ENCODE measurements around the gene SRGN.

Gene SRGN

GRCh38 chr10:69093933-69094332, 6.0 kb downstream of the SRGN start:
- in situ Hi-C loops (cut with MboI; ENCODE audit: low sequenced_read_pairs, unreplicated experiment) = loop anchor here (5.0 kb wide), 1 partner anchor 82 kb away; no protein-coding TSS in a partner anchor
- TF ChIP-seq, protein P1, sequence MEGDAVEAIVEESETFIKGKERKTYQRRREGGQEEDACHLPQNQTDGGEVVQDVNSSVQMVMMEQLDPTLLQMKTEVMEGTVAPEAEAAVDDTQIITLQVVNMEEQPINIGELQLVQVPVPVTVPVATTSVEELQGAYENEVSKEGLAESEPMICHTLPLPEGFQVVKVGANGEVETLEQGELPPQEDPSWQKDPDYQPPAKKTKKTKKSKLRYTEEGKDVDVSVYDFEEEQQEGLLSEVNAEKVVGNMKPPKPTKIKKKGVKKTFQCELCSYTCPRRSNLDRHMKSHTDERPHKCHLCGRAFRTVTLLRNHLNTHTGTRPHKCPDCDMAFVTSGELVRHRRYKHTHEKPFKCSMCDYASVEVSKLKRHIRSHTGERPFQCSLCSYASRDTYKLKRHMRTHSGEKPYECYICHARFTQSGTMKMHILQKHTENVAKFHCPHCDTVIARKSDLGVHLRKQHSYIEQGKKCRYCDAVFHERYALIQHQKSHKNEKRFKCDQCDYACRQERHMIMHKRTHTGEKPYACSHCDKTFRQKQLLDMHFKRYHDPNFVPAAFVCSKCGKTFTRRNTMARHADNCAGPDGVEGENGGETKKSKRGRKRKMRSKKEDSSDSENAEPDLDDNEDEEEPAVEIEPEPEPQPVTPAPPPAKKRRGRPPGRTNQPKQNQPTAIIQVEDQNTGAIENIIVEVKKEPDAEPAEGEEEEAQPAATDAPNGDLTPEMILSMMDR (IDR thresholded peaks at IDR 0.05; ENCODE audit: borderline replicate concordance, control extremely low read depth, extremely low read depth, insufficient read depth, missing control alignments) = no peak
- no peak for DNase-seq (ENCODE audit: low spot score)

DNA sequence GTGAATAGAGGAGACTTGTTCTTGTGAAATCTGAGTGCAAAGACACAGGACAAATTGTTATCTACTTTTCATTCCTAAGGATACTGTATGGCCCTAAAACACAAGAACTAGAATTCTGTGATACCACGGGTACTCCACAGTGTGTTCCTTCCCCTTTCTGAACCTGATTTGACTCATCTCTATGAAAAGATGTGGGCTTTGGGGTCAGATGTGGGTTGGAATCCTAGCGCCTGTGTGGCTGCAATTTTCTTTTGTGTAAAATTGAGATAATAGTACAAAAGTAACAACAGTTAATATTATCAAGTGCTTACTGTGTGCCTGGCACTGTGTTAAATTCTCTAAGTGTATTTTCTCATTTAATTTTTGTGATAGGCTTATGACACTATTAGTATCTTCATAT, 8.1 kb downstream of the SRGN start:
- TF ChIP-seq, protein P1 (IDR thresholded peaks at IDR 0.05; ENCODE audit: borderline replicate concordance, control extremely low read depth, extremely low read depth, insufficient read depth, missing control alignments) = no peak
- in situ Hi-C loops (cut with MboI; ENCODE audit: low sequenced_read_pairs, unreplicated experiment) = no loop called here
- DNase-seq (ENCODE audit: low spot score) = no peak

- TF ChIP-seq, protein P1 (IDR thresholded peaks at IDR 0.05; ENCODE audit: borderline replicate concordance, control extremely low read depth, extremely low read depth, insufficient read depth, missing control alignments) = no peak
- in situ Hi-C loops (cut with MboI; ENCODE audit: low sequenced_read_pairs, unreplicated experiment) = no loop called here
- no peak for DNase-seq (ENCODE audit: low spot score)
These were observed 9.8 kb downstream of the SRGN start for GRCh38 chr10:69097729-69098128.

DNA sequence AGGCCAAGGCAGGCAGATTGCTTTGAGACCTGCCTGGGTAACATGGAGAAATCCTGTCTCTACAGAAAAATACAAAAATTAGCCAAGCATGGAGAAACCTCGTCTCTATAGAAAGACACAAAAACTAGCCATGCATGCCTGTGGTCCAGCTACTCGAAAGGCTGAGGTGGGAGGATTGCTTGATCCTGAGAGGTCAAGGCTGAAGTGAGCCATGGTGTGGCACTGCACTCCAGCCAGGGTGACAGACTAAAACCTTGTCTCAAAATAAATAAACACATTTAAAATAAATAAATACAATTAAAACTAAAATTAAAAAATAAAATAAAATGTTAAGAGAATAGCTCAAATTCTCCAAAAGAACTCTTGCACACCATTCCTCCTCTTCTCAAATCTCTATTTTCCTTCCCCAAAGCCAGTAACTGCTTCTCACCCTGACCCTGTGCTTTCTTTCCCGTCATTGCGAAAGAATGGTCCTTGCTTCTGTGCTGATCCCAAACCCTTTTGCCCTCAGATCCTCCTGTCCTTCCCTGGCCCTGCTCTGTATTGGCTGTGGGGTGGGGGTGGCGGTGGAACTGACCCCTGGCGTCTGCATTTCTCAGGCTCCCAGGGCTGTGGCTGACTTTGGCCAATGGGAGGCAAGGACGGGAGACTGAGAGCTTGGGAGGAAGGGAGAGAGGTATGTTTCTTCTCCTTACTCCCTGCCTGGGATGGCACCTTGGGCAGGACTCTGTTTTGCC, 12.4 kb downstream of the SRGN start:
- in situ Hi-C loops (cut with MboI; ENCODE audit: low sequenced_read_pairs, unreplicated experiment) = no loop called here
- TF ChIP-seq, protein P1 (IDR thresholded peaks at IDR 0.05; ENCODE audit: borderline replicate concordance, control extremely low read depth, extremely low read depth, insufficient read depth, missing control alignments) = no peak
- DNase-seq (ENCODE audit: low spot score) = no peak

- TF ChIP-seq, protein P1 (IDR thresholded peaks at IDR 0.05; ENCODE audit: borderline replicate concordance, control extremely low read depth, extremely low read depth, insufficient read depth, missing control alignments) = no peak
- in situ Hi-C loops (cut with MboI; ENCODE audit: low sequenced_read_pairs, unreplicated experiment) = no loop called here
- no peak for DNase-seq (ENCODE audit: low spot score)
These were observed 13.7 kb downstream of the SRGN start for GRCh38 chr10:69101451-69102095.

- in situ Hi-C loops (cut with MboI; ENCODE audit: low sequenced_read_pairs, unreplicated experiment) = no loop called here
These were observed 14.5 kb downstream of the SRGN start for GRCh38 chr10:69102440-69102839.

More at GRCh38 chr10:69102440-69102839, 14.5 kb downstream of the SRGN start:
- TF ChIP-seq, protein P1 (IDR thresholded peaks at IDR 0.05; ENCODE audit: borderline replicate concordance, control extremely low read depth, extremely low read depth, insufficient read depth, missing control alignments) = no peak
- DNase-seq (ENCODE audit: low spot score) = no peak

Data from GM13976 (cell line).